Measurements from ENCODE around the gene BRF1.

BRF1 gene

GRCh38 chr14:105172476-105172875 is 128.3 kb downstream of the BRF1 start:
- H3K18ac ChIP-seq (ENCODE audit: low read depth in 1 of 2, low read length in 2 of 2), result no peak overlapping the region
- H3K9ac ChIP-seq (ENCODE audit: low read length), result no peak overlapping the region
- H4K8ac ChIP-seq (ENCODE audit: low read length), result no peak overlapping the region
- no peak overlapping the region for H2BK15ac ChIP-seq (ENCODE audit: low read depth, poor library complexity, severe bottlenecking)
- no peak overlapping the region for H3K4me2 ChIP-seq (ENCODE audit: low read length, poor library complexity, severe bottlenecking)
- H2BK120ac ChIP-seq (ENCODE audit: low read depth, low read length), result no peak overlapping the region
- no peak overlapping the region for H3K27ac ChIP-seq (ENCODE audit: low read length, poor library complexity, severe bottlenecking)
- H3K14ac ChIP-seq (ENCODE audit: low read length in 2 of 2), result no peak overlapping the region
- WGBS, result 51% methylated on average over 6 of the region's 7 CpGs
- no peak overlapping the region for H3K4me3 ChIP-seq (ENCODE audit: insufficient read depth in 1 of 2, low read depth in 1 of 2, low read length in 2 of 2)
- H4K91ac ChIP-seq (ENCODE audit: low read length), result no peak overlapping the region
- H2AK5ac ChIP-seq (ENCODE audit: low read length, severe bottlenecking), result no peak overlapping the region
- H3K27me3 ChIP-seq (ENCODE audit: control insufficient read depth in 1 of 2, insufficient read depth in 1 of 2, low read length in 2 of 2), result peaks cover 29 to 42% of the 10 kb centered on the region in 2 experiments
- H2BK12ac ChIP-seq (ENCODE audit: low read length in 2 of 2), result no peak overlapping the region
- DNase-seq, result no peak
- peaks cover 34% of the 10 kb centered on the region for H3K4me1 ChIP-seq (ENCODE audit: control insufficient read depth, insufficient read depth, low read depth, low read length)
- H2BK5ac ChIP-seq (ENCODE audit: low read depth, low read length, poor library complexity, severe bottlenecking), result no peak overlapping the region
- H2AFZ ChIP-seq (ENCODE audit: low read depth, low read length), result no peak overlapping the region
- no peak overlapping the region for H3K4ac ChIP-seq (ENCODE audit: low read depth in 1 of 2, low read length in 2 of 2)
- no peak overlapping the region for H3K23ac ChIP-seq (ENCODE audit: low read length in 2 of 2)
- H3K36me3 ChIP-seq (ENCODE audit: control insufficient read depth in 1 of 2, insufficient read depth in 2 of 2, low read depth in 1 of 2, low read length in 2 of 2), result no peaks in the 10 kb centered on the region
- no peaks in the 10 kb centered on the region for H3K9me3 ChIP-seq (ENCODE audit: control insufficient read depth, low read length)
- no peaks in the 10 kb centered on the region for H3K79me1 ChIP-seq (replicated peaks; ENCODE audit: low read length, poor library complexity, severe bottlenecking)

- Histone ChIP-seq H3K9ac (ENCODE audit: low read length) (no peak overlapping the region), H3K4ac (ENCODE audit: low read depth in 1 of 2, low read length in 2 of 2) (no peak overlapping the region), H3K9me3 (ENCODE audit: control insufficient read depth, low read length) (no peaks in the 10 kb centered on the region), H3K4me2 (ENCODE audit: low read length, poor library complexity, severe bottlenecking) (no peak overlapping the region), H2BK12ac (ENCODE audit: low read length in 2 of 2) (no peak overlapping the region), H3K4me1 (ENCODE audit: control insufficient read depth, insufficient read depth, low read depth, low read length) (peaks cover 30% of the 10 kb centered on the region), H4K8ac (ENCODE audit: low read length) (no peak overlapping the region), H3K79me1 (replicated peaks; ENCODE audit: low read length, poor library complexity, severe bottlenecking) (no peaks in the 10 kb centered on the region), H2AK5ac (ENCODE audit: low read length, severe bottlenecking) (no peak overlapping the region), H2AFZ (ENCODE audit: low read depth, low read length) (no peak overlapping the region), H3K18ac (ENCODE audit: low read depth in 1 of 2, low read length in 2 of 2) (no peak overlapping the region), H2BK5ac (ENCODE audit: low read depth, low read length, poor library complexity, severe bottlenecking) (no peak overlapping the region), H3K27ac (ENCODE audit: low read length, poor library complexity, severe bottlenecking) (no peak overlapping the region), H3K36me3 (ENCODE audit: control insufficient read depth in 1 of 2, insufficient read depth in 2 of 2, low read depth in 1 of 2, low read length in 2 of 2) (no peaks in the 10 kb centered on the region), H4K91ac (ENCODE audit: low read length) (no peak overlapping the region), H3K23ac (ENCODE audit: low read length in 2 of 2) (no peak overlapping the region), H3K27me3 (ENCODE audit: control insufficient read depth in 1 of 2, insufficient read depth in 1 of 2, low read length in 2 of 2) (peaks cover 39 to 51% of the 10 kb centered on the region in 2 experiments), H2BK15ac (ENCODE audit: low read depth, poor library complexity, severe bottlenecking) (no peak overlapping the region), H3K14ac (ENCODE audit: low read length in 2 of 2) (no peak overlapping the region), H3K4me3 (ENCODE audit: insufficient read depth in 1 of 2, low read depth in 1 of 2, low read length in 2 of 2) (no peak overlapping the region), H2BK120ac (ENCODE audit: low read depth, low read length) (no peak overlapping the region)
- WGBS, result 67% methylated on average over 19 of the region's 19 CpGs
- no peak for DNase-seq
These were observed 129.7 kb downstream of the BRF1 start for GRCh38 chr14:105171004-105171673.

GRCh38 chr14:105169776-105170655 is 130.8 kb downstream of the BRF1 start:
- no peak for DNase-seq
- Histone ChIP-seq H3K4me1 (ENCODE audit: control insufficient read depth, insufficient read depth, low read depth, low read length) (peaks cover 28% of the 10 kb centered on the region), H2AFZ (ENCODE audit: low read depth, low read length) (no peak overlapping the region), H3K14ac (ENCODE audit: low read length in 2 of 2) (peak overlapping the region in 1 of 2 experiments; percentile 22), H2BK15ac (ENCODE audit: low read depth, poor library complexity, severe bottlenecking) (no peak overlapping the region), H3K4me3 (ENCODE audit: insufficient read depth in 1 of 2, low read depth in 1 of 2, low read length in 2 of 2) (no peak overlapping the region), H3K36me3 (ENCODE audit: control insufficient read depth in 1 of 2, insufficient read depth in 2 of 2, low read depth in 1 of 2, low read length in 2 of 2) (no peaks in the 10 kb centered on the region), H2BK5ac (ENCODE audit: low read depth, low read length, poor library complexity, severe bottlenecking) (no peak overlapping the region), H4K91ac (ENCODE audit: low read length) (no peak overlapping the region), H3K27ac (ENCODE audit: low read length, poor library complexity, severe bottlenecking) (no peak overlapping the region), H3K4me2 (ENCODE audit: low read length, poor library complexity, severe bottlenecking) (no peak overlapping the region), H3K23ac (ENCODE audit: low read length in 2 of 2) (peak overlapping the region in 1 of 2 experiments; percentile 77), H3K27me3 (ENCODE audit: control insufficient read depth in 1 of 2, insufficient read depth in 1 of 2, low read length in 2 of 2) (peaks cover 49 to 55% of the 10 kb centered on the region in 2 experiments), H3K9ac (ENCODE audit: low read length) (no peak overlapping the region), H2BK12ac (ENCODE audit: low read length in 2 of 2) (no peak overlapping the region), H2AK5ac (ENCODE audit: low read length, severe bottlenecking) (no peak overlapping the region), H2BK120ac (ENCODE audit: low read depth, low read length) (no peak overlapping the region), H3K9me3 (ENCODE audit: control insufficient read depth, low read length) (no peaks in the 10 kb centered on the region), H4K8ac (ENCODE audit: low read length) (no peak overlapping the region), H3K79me1 (replicated peaks; ENCODE audit: low read length, poor library complexity, severe bottlenecking) (no peaks in the 10 kb centered on the region), H3K18ac (ENCODE audit: low read depth in 1 of 2, low read length in 2 of 2) (no peak overlapping the region), H3K4ac (ENCODE audit: low read depth in 1 of 2, low read length in 2 of 2) (no peak overlapping the region)
- 75% methylated on average over 20 of the region's 22 CpGs for WGBS

GRCh38 chr14:105168979-105169507 is 131.8 kb downstream of the BRF1 start:
- H3K14ac ChIP-seq (ENCODE audit: low read length in 2 of 2), result no peak overlapping the region
- H4K8ac ChIP-seq (ENCODE audit: low read length), result no peak overlapping the region
- H3K9me3 ChIP-seq (ENCODE audit: control insufficient read depth, low read length), result no peaks in the 10 kb centered on the region
- no peak overlapping the region for H3K18ac ChIP-seq (ENCODE audit: low read depth in 1 of 2, low read length in 2 of 2)
- no peak overlapping the region for H2AFZ ChIP-seq (ENCODE audit: low read depth, low read length)
- WGBS, result 14% methylated on average over 31 of the region's 54 CpGs
- no peak overlapping the region for H2AK5ac ChIP-seq (ENCODE audit: low read length, severe bottlenecking)
- no peak overlapping the region for H3K27ac ChIP-seq (ENCODE audit: low read length, poor library complexity, severe bottlenecking)
- peak; percentile 9 for DNase-seq
- no peak overlapping the region for H2BK5ac ChIP-seq (ENCODE audit: low read depth, low read length, poor library complexity, severe bottlenecking)
- H3K4me1 ChIP-seq (ENCODE audit: control insufficient read depth, insufficient read depth, low read depth, low read length), result peaks cover 29% of the 10 kb centered on the region
- H2BK15ac ChIP-seq (ENCODE audit: low read depth, poor library complexity, severe bottlenecking), result no peak overlapping the region
- H3K79me1 ChIP-seq (replicated peaks; ENCODE audit: low read length, poor library complexity, severe bottlenecking), result no peaks in the 10 kb centered on the region
- no peak overlapping the region for H3K4ac ChIP-seq (ENCODE audit: low read depth in 1 of 2, low read length in 2 of 2)
- peak overlapping the region in 1 of 2 experiments; percentile 35 for H3K4me3 ChIP-seq (ENCODE audit: insufficient read depth in 1 of 2, low read depth in 1 of 2, low read length in 2 of 2)
- H3K9ac ChIP-seq (ENCODE audit: low read length), result no peak overlapping the region
- H3K27me3 ChIP-seq (ENCODE audit: control insufficient read depth in 1 of 2, insufficient read depth in 1 of 2, low read length in 2 of 2), result peaks cover 55 to 57% of the 10 kb centered on the region in 2 experiments
- peak overlapping the region; percentile 75 for H3K4me2 ChIP-seq (ENCODE audit: low read length, poor library complexity, severe bottlenecking)
- H4K91ac ChIP-seq (ENCODE audit: low read length), result no peak overlapping the region
- H2BK12ac ChIP-seq (ENCODE audit: low read length in 2 of 2), result no peak overlapping the region
- no peaks in the 10 kb centered on the region for H3K36me3 ChIP-seq (ENCODE audit: control insufficient read depth in 1 of 2, insufficient read depth in 2 of 2, low read depth in 1 of 2, low read length in 2 of 2)
- peak overlapping the region in 1 of 2 experiments; percentile 93 for H3K23ac ChIP-seq (ENCODE audit: low read length in 2 of 2)
- H2BK120ac ChIP-seq (ENCODE audit: low read depth, low read length), result no peak overlapping the region

Measured in mesenchymal stem cell (in vitro differentiated cells and primary cell).